H9 (cell line): ENCODE data around the gene FRMD4B. TPM values are rescaled to one million over a fixed set of nuclear protein-coding genes. Genes with fewer than 3 reads are reported as not detected.
"Not testable (repeated sequence)": the region's sequence is repeated elsewhere in the genome, so short reads cannot be mapped to it uniquely, and the experiment has no call there.

Experiments used
- DNase-seq: peaks from one replicate; pipeline ENCODE4 v3.0.0-alpha.2; 2017
- H2AFZ ChIP-seq: one replicate; pipeline ENCODE4 v1.6.1; 2013; ENCODE audit warnings: mild to moderate bottlenecking, low read length, control low read depth, moderate library complexity
- H2AK5ac ChIP-seq: 2 replicates; pipeline ENCODE4 v1.6.1; 2013; ENCODE audit warnings: low read length, control low read depth, mixed read lengths; ENCODE audit not compliant: insufficient read length
- H2BK120ac ChIP-seq: one replicate; pipeline ENCODE4 v1.6.1; 2013; ENCODE audit warnings: low read depth, mild to moderate bottlenecking, low read length, control low read depth, inconsistent platforms; ENCODE audit not compliant: poor library complexity, severe bottlenecking
- H2BK12ac ChIP-seq: 2 replicates; pipeline ENCODE4 v1.6.1; 2013; ENCODE audit warnings: low read length, control low read depth, mixed read lengths, low read depth; ENCODE audit not compliant: insufficient read length
- H2BK15ac ChIP-seq: 2 replicates; pipeline ENCODE4 v1.6.1; 2013; ENCODE audit warnings: low read depth, low read length, control low read depth
- H2BK20ac ChIP-seq: one replicate; pipeline ENCODE4 v1.6.1; 2013; ENCODE audit warnings: low read depth, mild to moderate bottlenecking, low read length, control low read depth, inconsistent platforms; ENCODE audit not compliant: poor library complexity, severe bottlenecking
- H2BK5ac ChIP-seq: 2 replicates; pipeline ENCODE4 v1.6.1; 2013; ENCODE audit warnings: low read length, control low read depth, mixed read lengths; ENCODE audit not compliant: insufficient read length
- H3K14ac ChIP-seq: 2 replicates; pipeline ENCODE4 v1.6.1; 2013; ENCODE audit warnings: low read length, control low read depth; ENCODE audit not compliant: insufficient read depth
- H3K18ac ChIP-seq: 2 replicates; pipeline ENCODE4 v1.6.1; 2013; ENCODE audit warnings: low read depth, mild to moderate bottlenecking, mixed read lengths, low read length, control low read depth; ENCODE audit not compliant: insufficient read length
- H3K23ac ChIP-seq: 2 replicates; pipeline ENCODE4 v1.6.1; 2013; ENCODE audit warnings: low read length, control low read depth, mixed read lengths, low read depth; ENCODE audit not compliant: insufficient read length
- H3K23me2 ChIP-seq: 2 replicates; pipeline ENCODE4 v1.6.1; 2013; ENCODE audit warnings: low read depth, mild to moderate bottlenecking, mixed read lengths, low read length, control low read depth; ENCODE audit not compliant: insufficient read length, poor library complexity, severe bottlenecking
- H3K27ac ChIP-seq: 2 replicates; pipeline ENCODE4 v1.5.1; 2013; ENCODE audit warnings: low read length, control low read depth, mixed read lengths, low read depth; ENCODE audit not compliant: insufficient read length
- H3K27me3 ChIP-seq: 2 replicates; pipeline ENCODE4 v1.6.1; 2013; ENCODE audit warnings: low read length, control low read depth, inconsistent platforms; ENCODE audit not compliant: insufficient read depth
- H3K4ac ChIP-seq: 2 replicates; pipeline ENCODE4 v1.6.1; 2013; ENCODE audit warnings: low read depth, mild to moderate bottlenecking, control low read depth, inconsistent platforms, low read length, moderate library complexity
- H3K4me1 ChIP-seq: 2 replicates; pipeline ENCODE4 v1.6.1; 2013; ENCODE audit warnings: low read length, control low read depth, inconsistent platforms; ENCODE audit not compliant: insufficient read depth
- H3K4me2 ChIP-seq: 2 replicates; pipeline ENCODE4 v1.6.1; 2013; ENCODE audit warnings: low read length, control low read depth, mixed read lengths; ENCODE audit not compliant: insufficient read length, insufficient read depth
- H3K56ac ChIP-seq: 2 replicates; pipeline ENCODE4 v1.6.1; 2013; ENCODE audit warnings: low read depth, mild to moderate bottlenecking, mixed read lengths, low read length, control low read depth; ENCODE audit not compliant: insufficient read length
- H3K79me1 ChIP-seq: 2 replicates; pipeline ENCODE4 v1.6.1; 2013; ENCODE audit warnings: low read depth, mild to moderate bottlenecking, moderate library complexity, low read length, control low read depth, inconsistent platforms; ENCODE audit not compliant: insufficient read depth, poor library complexity, severe bottlenecking
- H3K79me2 ChIP-seq: 2 replicates; pipeline ENCODE4 v1.6.1; 2013; ENCODE audit warnings: low read length, control low read depth, inconsistent platforms; ENCODE audit not compliant: insufficient read depth
- H3K9ac ChIP-seq: 2 replicates; pipeline ENCODE4 v1.6.1; 2013; ENCODE audit warnings: low read length, control low read depth, mixed read lengths; ENCODE audit not compliant: insufficient read length; ENCODE audit errors: extremely low read depth
- H3K9me3 ChIP-seq: one replicate; pipeline ENCODE4 v1.6.1; 2013; ENCODE audit warnings: low read depth, low read length, inconsistent platforms; ENCODE audit not compliant: control insufficient read depth
- H3T11ph ChIP-seq: one replicate; pipeline ENCODE4 v1.6.1; 2013; ENCODE audit warnings: mild to moderate bottlenecking, low read length, control low read depth, inconsistent platforms
- H4K20me1 ChIP-seq: one replicate; pipeline ENCODE4 v1.6.1; 2013; ENCODE audit not compliant: control insufficient read depth, insufficient read length, insufficient read depth
- H4K5ac ChIP-seq: 2 replicates; pipeline ENCODE4 v1.6.1; 2013; ENCODE audit warnings: low read depth, mild to moderate bottlenecking, mixed read lengths, low read length, control low read depth; ENCODE audit not compliant: insufficient read length
- H4K8ac ChIP-seq: replicated peaks from 2 replicates; pipeline ENCODE4 v1.6.1; 2013; ENCODE audit warnings: low read length, control low read depth, mixed read lengths, low read depth; ENCODE audit not compliant: insufficient read length
- H4K91ac ChIP-seq: 2 replicates; pipeline ENCODE4 v1.6.1; 2013; ENCODE audit warnings: low read depth, mild to moderate bottlenecking, moderate library complexity, mixed read lengths, low read length, control low read depth; ENCODE audit not compliant: insufficient read length
- H3K27ac Mint-ChIP-seq, 3 experiments: 2 replicates in 2 of 3; 3 replicates in 1 of 3; pipeline ENCODE4 v1.8.0; 2020 to 2021; ENCODE audit warnings: mixed read lengths in 3 of 3, mild to moderate bottlenecking in 1 of 3, moderate library complexity in 1 of 3
- H3K27me3 Mint-ChIP-seq: 2 replicates; pipeline ENCODE4 v1.8.0; 2021; ENCODE audit warnings: low read depth, mild to moderate bottlenecking, moderate library complexity, mixed read lengths
- H3K36me3 Mint-ChIP-seq, 3 experiments: 2 replicates in 2 of 3; 3 replicates in 1 of 3; pipeline ENCODE4 v1.8.0; 2020 to 2021; ENCODE audit warnings: low read depth in 3 of 3, mixed read lengths in 3 of 3; ENCODE audit not compliant: insufficient read depth in 1 of 3
- H3K4me1 Mint-ChIP-seq, 2 experiments: 2 replicates each; pipeline ENCODE4 v1.8.0; 2020; ENCODE audit warnings: mixed read lengths in 2 of 2
- H3K4me3 Mint-ChIP-seq, 2 experiments: 2 replicates in 1 of 2; 3 replicates in 1 of 2; pipeline ENCODE4 v1.8.0; 2020 to 2021; ENCODE audit warnings: mild to moderate bottlenecking in 2 of 2, mixed read lengths in 2 of 2, moderate library complexity in 1 of 2
- H3K9me3 Mint-ChIP-seq, 2 experiments: 2 replicates in 1 of 2; 3 replicates in 1 of 2; pipeline ENCODE4 v1.8.0; 2020; ENCODE audit warnings: mild to moderate bottlenecking in 2 of 2, mixed read lengths in 2 of 2, moderate library complexity in 1 of 2
- WGBS: extraction: QIAGEN DNeasy Blood & Tissue Kit; methylation state at CpG from one replicate; pipeline ENCODE4 v1.1.7; 2013; ENCODE audit warnings: missing lambda C conversion rate, low lambda C conversion rate, mixed read lengths; ENCODE audit not compliant: insufficient read length; ENCODE audit errors: extremely low coverage; 5-methylcytosine and 5-hydroxymethylcytosine counted together
- total RNA-seq: library from RNA; stranded (reverse); gene quantifications from 2 replicates; pipeline ENCODE4 v1.2.1, GENCODE V29; 2021
- TF ChIP-seq, protein P1 (sequence below): fragments of 200-600 bp; sonication (generic); conservative IDR thresholded peaks from 3 replicates; pipeline ENCODE4 v1.8.0; 2021; ENCODE audit warnings: antibody characterized with exemption, mild to moderate bottlenecking

The FRMD4B gene
- total RNA-seq, 1 experiment from 2014 or later, result 3.4 TPM

- H2AFZ ChIP-seq, result no peak overlapping the region
- H3K9ac ChIP-seq, result no peak overlapping the region
- no peak overlapping the region for H3K14ac ChIP-seq
- no peak overlapping the region for H2BK15ac ChIP-seq
- H3K4ac ChIP-seq, result no peak overlapping the region
- H3K18ac ChIP-seq, result no peak overlapping the region
- no CpG with 5 or more reads among the region's 2 CpGs for WGBS
- H4K5ac ChIP-seq, result no peak overlapping the region
- H3K27ac ChIP-seq, result no peak overlapping the region
- H3K23me2 ChIP-seq, result no peaks in the 10 kb centered on the region
- no peak overlapping the region for H2BK5ac ChIP-seq
- Mint-ChIP-seq H3K27me3 (no peaks in the 10 kb centered on the region), H3K9me3 (no peaks in the 10 kb centered on the region), H3K27ac (no peak overlapping the region; a peak in 1 of 7 replicates), H3K36me3 (no peaks in the 10 kb centered on the region), H3K4me3 (no peak overlapping the region), H3K4me1 (no peaks in the 10 kb centered on the region)
- no peak overlapping the region for H3T11ph ChIP-seq
- H3K79me1 ChIP-seq, result no peaks in the 10 kb centered on the region
- H2BK20ac ChIP-seq, result no peak overlapping the region
- H3K4me2 ChIP-seq, result no peak overlapping the region
- no peak for DNase-seq
- H4K91ac ChIP-seq, result no peak overlapping the region
- no peak overlapping the region for H3K23ac ChIP-seq
- no peak overlapping the region for H2BK120ac ChIP-seq
- no peak overlapping the region for H2AK5ac ChIP-seq
- H3K79me2 ChIP-seq, result no peaks in the 10 kb centered on the region
- H3K9me3 ChIP-seq, result no peaks in the 10 kb centered on the region
- no peaks in the 10 kb centered on the region for H3K4me1 ChIP-seq
- no peaks in the 10 kb centered on the region for H4K20me1 ChIP-seq
- no peak overlapping the region for H3K56ac ChIP-seq
- H3K27me3 ChIP-seq, result no peaks in the 10 kb centered on the region
- no peak overlapping the region for H4K8ac ChIP-seq
- TF ChIP-seq, protein P1, sequence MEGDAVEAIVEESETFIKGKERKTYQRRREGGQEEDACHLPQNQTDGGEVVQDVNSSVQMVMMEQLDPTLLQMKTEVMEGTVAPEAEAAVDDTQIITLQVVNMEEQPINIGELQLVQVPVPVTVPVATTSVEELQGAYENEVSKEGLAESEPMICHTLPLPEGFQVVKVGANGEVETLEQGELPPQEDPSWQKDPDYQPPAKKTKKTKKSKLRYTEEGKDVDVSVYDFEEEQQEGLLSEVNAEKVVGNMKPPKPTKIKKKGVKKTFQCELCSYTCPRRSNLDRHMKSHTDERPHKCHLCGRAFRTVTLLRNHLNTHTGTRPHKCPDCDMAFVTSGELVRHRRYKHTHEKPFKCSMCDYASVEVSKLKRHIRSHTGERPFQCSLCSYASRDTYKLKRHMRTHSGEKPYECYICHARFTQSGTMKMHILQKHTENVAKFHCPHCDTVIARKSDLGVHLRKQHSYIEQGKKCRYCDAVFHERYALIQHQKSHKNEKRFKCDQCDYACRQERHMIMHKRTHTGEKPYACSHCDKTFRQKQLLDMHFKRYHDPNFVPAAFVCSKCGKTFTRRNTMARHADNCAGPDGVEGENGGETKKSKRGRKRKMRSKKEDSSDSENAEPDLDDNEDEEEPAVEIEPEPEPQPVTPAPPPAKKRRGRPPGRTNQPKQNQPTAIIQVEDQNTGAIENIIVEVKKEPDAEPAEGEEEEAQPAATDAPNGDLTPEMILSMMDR, result no peak
- H2BK12ac ChIP-seq, result no peak overlapping the region
Measured at GRCh38 chr3:69266585-69266984, 119.3 kb downstream of the FRMD4B start.

- H3T11ph ChIP-seq, H3K79me2 ChIP-seq, H3K23me2 ChIP-seq, H4K20me1 ChIP-seq, H3K36me3 Mint-ChIP-seq, H2BK15ac ChIP-seq, H3K79me1 ChIP-seq, H3K4me1 ChIP-seq, H3K9ac ChIP-seq, H3K27ac ChIP-seq, H3K9me3 ChIP-seq, H2BK20ac ChIP-seq, H2BK5ac ChIP-seq, DNase-seq, H3K14ac ChIP-seq, H4K5ac ChIP-seq, H3K4me2 ChIP-seq, H3K4ac ChIP-seq, H3K9me3 Mint-ChIP-seq, H3K27me3 ChIP-seq, H3K56ac ChIP-seq, H3K23ac ChIP-seq, H3K4me3 Mint-ChIP-seq, H2AFZ ChIP-seq, H2BK120ac ChIP-seq, H3K4me1 Mint-ChIP-seq, H4K91ac ChIP-seq, H4K8ac ChIP-seq, H2BK12ac ChIP-seq, H2AK5ac ChIP-seq, H3K18ac ChIP-seq, H3K27me3 Mint-ChIP-seq: not testable (repeated sequence)
- H3K27ac Mint-ChIP-seq, result peak overlapping the region in 1 of 3 experiments; percentile 67; a peak in 1 of 7 replicates
- WGBS, result no CpG with 5 or more reads among the region's 2 CpGs
Measured at GRCh38 chr3:69266071-69266470, 119.8 kb downstream of the FRMD4B start.
